Ishikawa (cell line): ENCODE data around the gene SCRG1.

ENCODE experiments used
- CEBPB ChIP-seq: IDR thresholded peaks from 2 replicates; pipeline ENCODE4 v1.6.1; 2012
- CREB1 ChIP-seq: IDR thresholded peaks from 2 replicates; pipeline ENCODE4 v1.6.1; 2012; ENCODE audit warnings: low read depth
- EGR1 ChIP-seq: IDR thresholded peaks from 2 replicates; pipeline ENCODE4 v1.6.1; 2012
- EP300 ChIP-seq: IDR thresholded peaks from 2 replicates; pipeline ENCODE4 v1.6.1; 2012; ENCODE audit warnings: borderline replicate concordance
- FOXM1 ChIP-seq: IDR thresholded peaks from 2 replicates; pipeline ENCODE4 v1.6.1; 2012; ENCODE audit warnings: low read depth, borderline replicate concordance
- NFIC ChIP-seq: IDR thresholded peaks from 2 replicates; pipeline ENCODE4 v1.6.1; 2012
- RAD21 ChIP-seq: IDR thresholded peaks from 2 replicates; pipeline ENCODE4 v1.6.1; 2012; ENCODE audit warnings: low read depth
- TAF1 ChIP-seq: IDR thresholded peaks from 2 replicates; pipeline ENCODE4 v1.6.1; 2012; ENCODE audit warnings: low read depth, mild to moderate bottlenecking
- TCF12 ChIP-seq: IDR thresholded peaks from 2 replicates; pipeline ENCODE4 v1.6.1; 2012; ENCODE audit warnings: low read depth
- TEAD4 ChIP-seq: IDR thresholded peaks from 2 replicates; pipeline ENCODE4 v1.6.1; 2012
- YY1 ChIP-seq: IDR thresholded peaks from 2 replicates; pipeline ENCODE4 v1.6.1; 2012; ENCODE audit warnings: low read depth
- ZBTB7A ChIP-seq: IDR thresholded peaks from 2 replicates; pipeline ENCODE4 v1.6.1; 2012; ENCODE audit warnings: low read depth
- TF ChIP-seq, protein P1 (sequence below): IDR thresholded peaks from 2 replicates; pipeline ENCODE4 v1.6.1; 2012
- TF ChIP-seq, protein P2 (sequence below): IDR thresholded peaks from 2 replicates; pipeline ENCODE4 v1.6.1; 2012; ENCODE audit warnings: low read depth, mild to moderate bottlenecking
- TF ChIP-seq, protein P3 (sequence below): IDR thresholded peaks from 2 replicates; pipeline ENCODE4 v1.6.1; 2012

The SCRG1 gene

DNA sequence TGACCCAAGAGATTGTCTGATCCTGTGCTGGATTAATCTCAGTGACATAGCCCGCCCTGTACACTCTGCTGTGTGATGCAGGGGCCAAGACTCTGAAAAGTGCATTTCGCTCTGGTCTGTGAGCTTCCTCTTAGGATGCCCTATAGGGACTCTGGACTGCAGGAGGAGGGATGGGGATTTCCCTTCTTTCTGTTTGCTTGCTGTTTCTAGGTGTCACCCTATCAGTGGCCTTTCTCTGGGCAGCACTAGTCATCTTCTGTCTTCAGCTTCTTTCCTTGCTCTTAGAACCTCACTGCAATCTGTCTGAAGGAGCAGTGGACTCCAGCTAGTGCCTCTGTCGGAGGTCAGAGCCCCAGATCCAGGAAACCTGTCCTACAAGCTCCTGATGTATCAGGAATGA is 34.5 kb upstream of the SCRG1 start:
- no peak for TF ChIP-seq YY1
- TF ChIP-seq EP300: no peak

DNA sequence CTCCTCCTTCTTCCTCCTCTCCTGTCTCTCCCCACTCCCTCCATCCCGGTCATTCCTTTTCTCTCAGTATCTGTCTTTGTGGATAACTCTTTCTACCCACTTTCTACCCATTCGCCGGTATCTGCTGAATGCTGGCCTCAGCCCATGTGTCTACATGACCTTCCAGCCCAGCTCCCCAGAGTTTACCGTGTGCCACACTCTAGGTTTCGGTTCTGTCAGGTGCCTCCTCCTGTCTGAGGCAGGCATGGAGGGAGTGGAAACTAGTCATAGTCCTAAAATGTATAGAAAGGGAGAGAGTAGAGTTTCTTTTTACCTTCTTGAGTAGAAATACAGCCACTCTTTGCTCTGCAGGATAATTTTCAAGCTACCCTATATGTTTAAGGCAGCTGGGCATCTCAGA is 33.5 kb upstream of the SCRG1 start:
- TF ChIP-seq, protein P1, sequence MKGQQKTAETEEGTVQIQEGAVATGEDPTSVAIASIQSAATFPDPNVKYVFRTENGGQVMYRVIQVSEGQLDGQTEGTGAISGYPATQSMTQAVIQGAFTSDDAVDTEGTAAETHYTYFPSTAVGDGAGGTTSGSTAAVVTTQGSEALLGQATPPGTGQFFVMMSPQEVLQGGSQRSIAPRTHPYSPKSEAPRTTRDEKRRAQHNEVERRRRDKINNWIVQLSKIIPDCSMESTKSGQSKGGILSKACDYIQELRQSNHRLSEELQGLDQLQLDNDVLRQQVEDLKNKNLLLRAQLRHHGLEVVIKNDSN: no peak
- TF ChIP-seq ZBTB7A (no peak), NFIC (no peak), CEBPB (no peak), RAD21 (no peak), TCF12 (no peak), EP300 (no peak), FOXM1 (no peak), YY1 (no peak), CREB1 (no peak), EGR1 (no peak)
- TF ChIP-seq, protein P2, sequence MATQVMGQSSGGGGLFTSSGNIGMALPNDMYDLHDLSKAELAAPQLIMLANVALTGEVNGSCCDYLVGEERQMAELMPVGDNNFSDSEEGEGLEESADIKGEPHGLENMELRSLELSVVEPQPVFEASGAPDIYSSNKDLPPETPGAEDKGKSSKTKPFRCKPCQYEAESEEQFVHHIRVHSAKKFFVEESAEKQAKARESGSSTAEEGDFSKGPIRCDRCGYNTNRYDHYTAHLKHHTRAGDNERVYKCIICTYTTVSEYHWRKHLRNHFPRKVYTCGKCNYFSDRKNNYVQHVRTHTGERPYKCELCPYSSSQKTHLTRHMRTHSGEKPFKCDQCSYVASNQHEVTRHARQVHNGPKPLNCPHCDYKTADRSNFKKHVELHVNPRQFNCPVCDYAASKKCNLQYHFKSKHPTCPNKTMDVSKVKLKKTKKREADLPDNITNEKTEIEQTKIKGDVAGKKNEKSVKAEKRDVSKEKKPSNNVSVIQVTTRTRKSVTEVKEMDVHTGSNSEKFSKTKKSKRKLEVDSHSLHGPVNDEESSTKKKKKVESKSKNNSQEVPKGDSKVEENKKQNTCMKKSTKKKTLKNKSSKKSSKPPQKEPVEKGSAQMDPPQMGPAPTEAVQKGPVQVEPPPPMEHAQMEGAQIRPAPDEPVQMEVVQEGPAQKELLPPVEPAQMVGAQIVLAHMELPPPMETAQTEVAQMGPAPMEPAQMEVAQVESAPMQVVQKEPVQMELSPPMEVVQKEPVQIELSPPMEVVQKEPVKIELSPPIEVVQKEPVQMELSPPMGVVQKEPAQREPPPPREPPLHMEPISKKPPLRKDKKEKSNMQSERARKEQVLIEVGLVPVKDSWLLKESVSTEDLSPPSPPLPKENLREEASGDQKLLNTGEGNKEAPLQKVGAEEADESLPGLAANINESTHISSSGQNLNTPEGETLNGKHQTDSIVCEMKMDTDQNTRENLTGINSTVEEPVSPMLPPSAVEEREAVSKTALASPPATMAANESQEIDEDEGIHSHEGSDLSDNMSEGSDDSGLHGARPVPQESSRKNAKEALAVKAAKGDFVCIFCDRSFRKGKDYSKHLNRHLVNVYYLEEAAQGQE: no peak
- TF ChIP-seq, protein P3, sequence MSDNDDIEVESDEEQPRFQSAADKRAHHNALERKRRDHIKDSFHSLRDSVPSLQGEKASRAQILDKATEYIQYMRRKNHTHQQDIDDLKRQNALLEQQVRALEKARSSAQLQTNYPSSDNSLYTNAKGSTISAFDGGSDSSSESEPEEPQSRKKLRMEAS: no peak

DNA sequence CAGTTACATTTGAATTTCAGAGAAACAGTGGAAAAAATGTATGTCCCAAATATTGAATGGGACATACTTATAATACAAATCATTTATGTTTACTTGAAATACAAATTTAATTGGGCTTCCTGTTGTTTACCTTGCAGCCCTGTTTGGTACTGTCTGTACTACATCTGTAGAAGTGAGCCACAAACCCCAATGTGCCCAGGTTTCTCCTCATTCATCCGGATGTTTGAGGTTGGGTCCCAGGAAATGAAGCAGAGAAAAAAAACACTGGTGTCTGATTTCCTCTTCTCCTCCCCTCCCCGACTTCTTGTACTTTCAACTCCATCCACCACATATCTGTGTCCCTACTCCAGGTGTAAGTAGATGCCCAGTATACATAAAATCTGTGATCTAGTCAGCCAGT is 27.1 kb upstream of the SCRG1 start:
- no peak for TF ChIP-seq FOXM1
- TF ChIP-seq CREB1: no peak
- TF ChIP-seq TAF1: no peak
- TF ChIP-seq RAD21: no peak

DNA sequence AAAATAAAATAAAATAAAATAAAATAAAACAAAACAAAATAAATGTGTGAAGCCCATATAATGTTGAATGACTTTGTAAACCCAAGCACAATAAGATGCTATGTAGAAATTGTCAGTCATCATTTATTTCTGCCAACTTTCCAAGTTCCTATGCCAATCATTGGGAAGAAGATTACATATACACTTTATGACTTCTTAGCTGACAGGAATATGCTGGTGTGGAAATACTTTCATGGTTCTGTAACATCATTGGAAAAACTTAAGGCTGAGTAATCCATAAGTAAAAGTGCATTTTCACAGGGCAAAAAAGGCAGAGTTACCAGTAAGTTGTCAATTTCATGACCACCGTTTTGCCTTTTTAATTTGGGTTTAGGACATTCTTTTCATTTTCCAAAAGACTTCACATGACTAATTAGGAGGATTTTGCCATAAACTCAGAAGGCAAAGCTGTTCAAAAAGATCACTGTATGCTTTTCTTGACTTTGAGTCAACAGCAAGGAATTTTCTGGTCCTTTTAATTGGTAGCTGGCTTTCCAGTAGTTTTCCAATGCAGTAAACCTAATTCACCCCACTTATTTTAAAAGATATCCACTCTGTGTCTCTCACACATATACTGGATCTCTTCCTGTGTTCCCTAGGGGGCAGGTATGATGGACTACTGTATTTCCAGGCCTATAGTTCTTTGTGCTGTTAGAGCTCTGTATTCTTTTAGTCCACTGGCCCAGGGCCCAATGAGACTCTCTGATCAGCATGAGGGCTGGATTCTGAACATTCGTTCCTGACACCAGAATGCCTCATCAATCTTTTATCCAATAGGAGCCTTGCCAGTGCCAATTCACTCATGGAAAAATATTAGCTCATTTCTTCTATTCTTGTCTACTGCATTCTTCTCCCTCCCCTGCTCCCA is 26.2 kb upstream of the SCRG1 start:
- no peak for TF ChIP-seq TEAD4
- no peak for TF ChIP-seq EGR1
- no peak for TF ChIP-seq CEBPB
- no peak for TF ChIP-seq RAD21
- no peak for TF ChIP-seq CREB1
- no peak for TF ChIP-seq NFIC
- TF ChIP-seq EP300: no peak
- TF ChIP-seq, protein P2: no peak
- TF ChIP-seq TCF12: no peak
- TF ChIP-seq, protein P1: no peak
- TF ChIP-seq FOXM1: no peak
- TF ChIP-seq ZBTB7A: no peak
- TF ChIP-seq, protein P3: no peak
- no peak for TF ChIP-seq YY1
- TF ChIP-seq TAF1: no peak

GRCh38 chr4:173420801-173421200 is 21.9 kb upstream of the SCRG1 start:
- TF ChIP-seq EP300 (no peak), RAD21 (no peak), ZBTB7A (no peak), CEBPB (no peak), TCF12 (no peak), EGR1 (no peak), FOXM1 (no peak), CREB1 (no peak), TAF1 (no peak), NFIC (no peak), YY1 (no peak)
- TF ChIP-seq, protein P2: no peak
- TF ChIP-seq, protein P3: no peak
